CD14-positive monocyte (primary cell): ENCODE measurements around the gene FUS. TPM values are rescaled to one million over a fixed set of nuclear protein-coding genes. Genes with fewer than 3 reads are reported as not detected.

Experiments
- DNase-seq, 3 donors: peaks; one replicate each; pipeline ENCODE4 v3.0.0-alpha.2; 2011 to 2022
- H2AFZ ChIP-seq: 2 replicates; pipeline ENCODE4 v1.6.0; 2012; ENCODE audit warnings: mild to moderate bottlenecking, low read depth, low read length, inconsistent platforms; ENCODE audit not compliant: insufficient read depth, poor library complexity, severe bottlenecking
- H3K27ac ChIP-seq, 2 donors: 1 replicate in 1 of 2; 2 replicates in 1 of 2; pipeline ENCODE4 v1.5.1; 2012 to 2013; ENCODE audit warnings: low read length in 2 of 2, control low read depth in 1 of 2, inconsistent platforms in 1 of 2, low read depth in 1 of 2, mild to moderate bottlenecking in 1 of 2
- H3K27me3 ChIP-seq, 2 donors: one replicate each; pipeline versions ENCODE4 v1.6.0 to v1.6.1; 2011 to 2013; ENCODE audit warnings: low read length in 2 of 2; ENCODE audit not compliant: control insufficient read depth in 2 of 2, insufficient read depth in 2 of 2
- H3K36me3 ChIP-seq, 2 donors: replicated peaks in 1 of 2; 1 replicate in 1 of 2; 2 replicates in 1 of 2; pipeline versions ENCODE4 v1.5.1 to v1.6.1; 2012 to 2013; ENCODE audit warnings: low read length in 2 of 2, control low read depth in 1 of 2, inconsistent platforms in 1 of 2, mild to moderate bottlenecking in 1 of 2; ENCODE audit not compliant: insufficient read depth in 2 of 2, control insufficient read depth in 1 of 2
- H3K4me1 ChIP-seq, 2 donors: 1 replicate in 1 of 2; 2 replicates in 1 of 2; pipeline versions ENCODE4 v1.5.1 to v1.6.1; 2012 to 2013; ENCODE audit warnings: low read length in 2 of 2, control low read depth in 1 of 2, inconsistent platforms in 1 of 2, mild to moderate bottlenecking in 1 of 2, moderate library complexity in 1 of 2; ENCODE audit not compliant: insufficient read depth in 2 of 2, control insufficient read depth in 1 of 2
- H3K4me2 ChIP-seq: replicated peaks from 2 replicates; pipeline ENCODE3; 2012; ENCODE audit warnings: low read length, moderate library complexity, mild to moderate bottlenecking; ENCODE audit not compliant: poor library complexity, severe bottlenecking; ENCODE audit errors: extremely low read depth
- H3K4me3 ChIP-seq, 3 experiments: fragments of 200-600 bp in 1 of 3; sonication (generic) in 1 of 3; replicated peaks in 1 of 3; 1 replicate in 2 of 3; 2 replicates in 1 of 3; pipeline ENCODE4 v1.5.1; 2011 to 2013; ENCODE audit warnings: low read length in 3 of 3, mild to moderate bottlenecking in 3 of 3, control low read depth in 2 of 3, low read depth in 2 of 3, inconsistent platforms in 1 of 3, moderate library complexity in 1 of 3
- H3K79me2 ChIP-seq: 2 replicates; pipeline ENCODE4 v1.6.0; 2012; ENCODE audit warnings: mild to moderate bottlenecking, control low read depth, inconsistent platforms, low read length, moderate library complexity; ENCODE audit not compliant: insufficient read depth
- H3K9ac ChIP-seq: 2 replicates; pipeline ENCODE4 v1.6.0; 2017; ENCODE audit warnings: low read length, mild to moderate bottlenecking; ENCODE audit not compliant: insufficient read depth, poor library complexity, severe bottlenecking
- H3K9me3 ChIP-seq, 2 donors: replicated peaks in 1 of 2; 1 replicate in 1 of 2; 2 replicates in 1 of 2; pipeline versions ENCODE4 v1.5.1 to v1.6.1; 2012 to 2013; ENCODE audit warnings: low read length in 2 of 2, control low read depth in 1 of 2; ENCODE audit not compliant: control insufficient read depth in 1 of 2, insufficient read depth in 1 of 2
- H4K20me1 ChIP-seq: 2 replicates; pipeline ENCODE4 v1.6.0; 2012; ENCODE audit warnings: mild to moderate bottlenecking, low read length, control low read depth, moderate library complexity; ENCODE audit not compliant: insufficient read depth
- H3K27ac Mint-ChIP-seq, 7 donors: one replicate each; pipeline ENCODE4 v1.8.0; 2020; ENCODE audit warnings: mild to moderate bottlenecking in 7 of 7, mixed read lengths in 7 of 7, moderate library complexity in 6 of 7, inconsistent platforms in 2 of 7
- H3K27me3 Mint-ChIP-seq, 3 donors: one replicate each; pipeline ENCODE4 v1.8.0; 2021 to 2022; ENCODE audit warnings: low read depth in 3 of 3, mild to moderate bottlenecking in 3 of 3, mixed read lengths in 3 of 3, moderate library complexity in 3 of 3, inconsistent platforms in 1 of 3
- H3K36me3 Mint-ChIP-seq, 2 donors: one replicate each; pipeline ENCODE4 v1.8.0; 2020; ENCODE audit warnings: mixed read lengths in 2 of 2, inconsistent platforms in 1 of 2, mild to moderate bottlenecking in 1 of 2
- H3K4me1 Mint-ChIP-seq: one replicate; pipeline ENCODE4 v1.8.0; 2020; ENCODE audit warnings: mild to moderate bottlenecking, mixed read lengths
- H3K4me3 Mint-ChIP-seq, 2 donors: one replicate each; pipeline ENCODE4 v1.8.0; 2020; ENCODE audit warnings: mild to moderate bottlenecking in 2 of 2, mixed read lengths in 2 of 2, moderate library complexity in 1 of 2
- H3K9me3 Mint-ChIP-seq, 7 donors: one replicate each; pipeline ENCODE4 v1.8.0; 2020 to 2022; ENCODE audit warnings: mixed read lengths in 7 of 7, mild to moderate bottlenecking in 6 of 7, moderate library complexity in 6 of 7, inconsistent platforms in 2 of 7
- WGBS: methylation state at CpG from one replicate; pipeline ENCODE4 v1.1.5; 2013; ENCODE audit warnings: missing lambda C conversion rate; ENCODE audit not compliant: insufficient coverage; 5-methylcytosine and 5-hydroxymethylcytosine counted together
- intact Hi-C, 2 donors: fragments of 100-400 bp; cut with micrococcal nuclease; formaldehyde crosslinking; loops; one replicate each; pipeline versions ENCODE4 v1.15.0 to v1.15.1; 2023
- polyA plus RNA-seq, 3 donors: library from polyadenylated mRNA; depleted of rRNA in 1 of 3; unstranded in 2 of 3; stranded (reverse) in 1 of 3; fragments of 300-500 nt in 2 of 3; fragments of >200 nt in 1 of 3; fragmentation: Illumina TruSeq in 2 of 3; gene quantifications; 1 replicate in 2 of 3; 2 replicates in 1 of 3; pipeline ENCODE4 v1.2.3, GENCODE V29; 2012 to 2021
- TF ChIP-seq, protein P1 (sequence below): fragments of 200-600 bp; IDR thresholded peaks from one replicate; pipeline ENCODE4 v1.8.0; 2022; ENCODE audit warnings: antibody characterized with exemption, mild to moderate bottlenecking

Gene FUS
- polyA plus RNA-seq, 3 donors, result 54.9 to 246 (median 78.5) TPM

DNA sequence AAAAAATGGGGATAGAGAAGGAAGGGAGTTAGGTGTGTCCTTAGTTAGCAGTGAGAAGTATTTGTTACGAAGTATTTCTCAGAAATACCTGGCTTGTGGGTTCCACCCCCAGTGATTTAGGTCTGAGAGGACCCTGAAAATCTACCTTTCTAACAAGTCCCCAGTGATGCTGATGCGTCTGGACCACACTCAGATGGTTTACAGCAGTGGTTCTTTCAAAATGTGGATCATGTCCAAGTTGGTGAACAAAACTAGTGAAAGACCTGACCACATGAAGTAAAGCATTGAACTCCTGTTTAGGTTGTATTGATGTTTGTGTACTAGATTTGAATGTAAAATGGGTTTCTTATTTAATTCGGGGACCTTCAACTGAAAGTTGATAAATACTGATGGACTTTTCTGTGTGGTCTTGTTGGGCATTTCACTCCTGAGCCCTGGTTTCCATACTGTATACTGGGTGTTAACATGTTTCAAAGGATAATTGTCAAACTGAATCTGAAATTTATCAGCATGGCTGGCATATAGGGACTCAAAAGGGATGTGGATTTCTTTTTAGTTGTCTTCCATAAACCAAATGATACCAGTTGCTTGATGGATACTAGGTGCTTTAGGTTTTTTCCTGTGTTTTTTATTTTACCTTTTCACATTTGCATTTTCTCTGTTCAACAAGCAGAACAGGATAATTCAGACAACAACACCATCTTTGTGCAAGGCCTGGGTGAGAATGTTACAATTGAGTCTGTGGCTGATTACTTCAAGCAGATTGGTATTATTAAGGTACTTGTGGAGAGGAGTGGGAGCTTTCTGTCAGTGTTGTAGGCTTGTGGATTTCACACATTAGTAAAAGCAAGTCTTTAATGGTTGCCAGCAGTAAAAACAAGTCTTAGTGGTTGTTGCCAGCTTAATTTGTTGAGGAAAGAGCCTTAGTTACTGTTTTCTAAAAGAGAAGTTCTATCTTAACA lies 8.8 kb downstream of the FUS start:
- Histone ChIP-seq H4K20me1 (peaks cover 100% of the 10 kb centered on the region), H3K4me2 (no peak overlapping the region), H3K27me3 (no peaks in the 10 kb centered on the region), H3K4me3 (no peak overlapping the region), H3K79me2 (peaks cover 90% of the 10 kb centered on the region), H3K27ac (no peak overlapping the region), H3K4me1 (peaks cover 25 to 27% of the 10 kb centered on the region in 2 donors), H2AFZ (no peak overlapping the region), H3K9ac (no peak overlapping the region), H3K9me3 (no peaks in the 10 kb centered on the region), H3K36me3 (peaks cover 91 to 100% of the 10 kb centered on the region in 2 donors)
- no peak for DNase-seq
- TF ChIP-seq, protein P1, sequence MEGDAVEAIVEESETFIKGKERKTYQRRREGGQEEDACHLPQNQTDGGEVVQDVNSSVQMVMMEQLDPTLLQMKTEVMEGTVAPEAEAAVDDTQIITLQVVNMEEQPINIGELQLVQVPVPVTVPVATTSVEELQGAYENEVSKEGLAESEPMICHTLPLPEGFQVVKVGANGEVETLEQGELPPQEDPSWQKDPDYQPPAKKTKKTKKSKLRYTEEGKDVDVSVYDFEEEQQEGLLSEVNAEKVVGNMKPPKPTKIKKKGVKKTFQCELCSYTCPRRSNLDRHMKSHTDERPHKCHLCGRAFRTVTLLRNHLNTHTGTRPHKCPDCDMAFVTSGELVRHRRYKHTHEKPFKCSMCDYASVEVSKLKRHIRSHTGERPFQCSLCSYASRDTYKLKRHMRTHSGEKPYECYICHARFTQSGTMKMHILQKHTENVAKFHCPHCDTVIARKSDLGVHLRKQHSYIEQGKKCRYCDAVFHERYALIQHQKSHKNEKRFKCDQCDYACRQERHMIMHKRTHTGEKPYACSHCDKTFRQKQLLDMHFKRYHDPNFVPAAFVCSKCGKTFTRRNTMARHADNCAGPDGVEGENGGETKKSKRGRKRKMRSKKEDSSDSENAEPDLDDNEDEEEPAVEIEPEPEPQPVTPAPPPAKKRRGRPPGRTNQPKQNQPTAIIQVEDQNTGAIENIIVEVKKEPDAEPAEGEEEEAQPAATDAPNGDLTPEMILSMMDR, result no peak
- 100% methylated on average over 1 of the region's 3 CpGs for WGBS
- Mint-ChIP-seq H3K36me3 (peaks cover 92 to 99% of the 10 kb centered on the region in 2 donors), H3K27me3 (peaks cover 0 to 2% (median 0%) of the 10 kb centered on the region in 3 donors), H3K4me1 (peaks cover 34% of the 10 kb centered on the region), H3K4me3 (no peak overlapping the region), H3K9me3 (no peaks in the 10 kb centered on the region), H3K27ac (peak overlapping the region in 2 of 7 donors; percentile 16 to 30)
- intact Hi-C loops, result no loop called here

DNA sequence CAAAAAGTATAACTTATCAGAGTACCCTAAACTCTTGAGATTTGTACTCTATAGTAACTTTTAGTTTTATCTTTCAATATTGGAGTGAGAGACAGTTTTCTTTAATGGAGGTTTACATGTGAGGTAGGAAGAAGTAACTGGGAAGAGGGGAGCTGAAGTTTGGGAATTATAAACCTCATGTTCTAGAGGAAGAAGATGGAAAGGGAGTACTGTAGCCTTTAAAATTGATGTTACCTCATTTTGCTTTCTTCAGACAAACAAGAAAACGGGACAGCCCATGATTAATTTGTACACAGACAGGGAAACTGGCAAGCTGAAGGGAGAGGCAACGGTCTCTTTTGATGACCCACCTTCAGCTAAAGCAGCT lies 9.5 kb downstream of the FUS start:
- intact Hi-C loops, result no loop called here
- Histone ChIP-seq H3K9me3 (no peaks in the 10 kb centered on the region), H3K4me3 (no peak overlapping the region), H3K36me3 (peaks cover 91 to 100% of the 10 kb centered on the region in 2 donors), H3K9ac (no peak overlapping the region), H3K27me3 (no peaks in the 10 kb centered on the region), H3K4me1 (peaks cover 24 to 25% of the 10 kb centered on the region in 2 donors), H2AFZ (no peak overlapping the region), H3K79me2 (peaks cover 90% of the 10 kb centered on the region), H4K20me1 (peaks cover 100% of the 10 kb centered on the region), H3K4me2 (no peak overlapping the region), H3K27ac (no peak overlapping the region)
- Mint-ChIP-seq H3K27ac (peak overlapping the region in 1 of 7 donors; percentile 2), H3K4me1 (peaks cover 31% of the 10 kb centered on the region), H3K27me3 (peaks cover 0 to 2% (median 0%) of the 10 kb centered on the region in 3 donors), H3K9me3 (no peaks in the 10 kb centered on the region), H3K36me3 (peaks cover 93 to 99% of the 10 kb centered on the region in 2 donors), H3K4me3 (no peak overlapping the region)
- DNase-seq, result no peak
- TF ChIP-seq, protein P1, result no peak
- WGBS, result no CpG with 5 or more reads among the region's 2 CpGs
